ENCODE measurements around the gene PTPN4.
"Not testable (repeated sequence)": the region's sequence is repeated elsewhere in the genome, so short reads cannot be mapped to it uniquely, and the experiment has no call there.

DNA sequence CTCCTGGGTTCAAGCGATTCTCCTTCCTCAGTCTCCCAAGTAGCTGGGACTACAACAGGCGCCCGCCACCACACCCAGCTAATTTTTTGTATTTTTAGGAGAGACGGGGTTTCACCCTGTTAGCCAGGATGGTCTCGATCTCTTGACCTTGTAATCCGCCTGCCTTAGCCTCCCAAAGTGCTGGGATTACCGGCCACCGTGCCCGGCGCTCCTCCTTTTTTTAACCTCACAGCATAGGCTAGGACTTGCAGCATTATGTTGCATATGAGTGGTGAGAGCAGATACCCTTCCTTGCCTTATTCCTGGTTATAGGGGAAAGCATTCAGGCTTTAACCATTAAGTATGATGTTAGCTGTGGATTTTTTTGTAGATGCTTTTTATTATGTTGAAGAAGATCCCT is 42.3 kb downstream of the PTPN4 start:
- TF ChIP-seq, protein P1, sequence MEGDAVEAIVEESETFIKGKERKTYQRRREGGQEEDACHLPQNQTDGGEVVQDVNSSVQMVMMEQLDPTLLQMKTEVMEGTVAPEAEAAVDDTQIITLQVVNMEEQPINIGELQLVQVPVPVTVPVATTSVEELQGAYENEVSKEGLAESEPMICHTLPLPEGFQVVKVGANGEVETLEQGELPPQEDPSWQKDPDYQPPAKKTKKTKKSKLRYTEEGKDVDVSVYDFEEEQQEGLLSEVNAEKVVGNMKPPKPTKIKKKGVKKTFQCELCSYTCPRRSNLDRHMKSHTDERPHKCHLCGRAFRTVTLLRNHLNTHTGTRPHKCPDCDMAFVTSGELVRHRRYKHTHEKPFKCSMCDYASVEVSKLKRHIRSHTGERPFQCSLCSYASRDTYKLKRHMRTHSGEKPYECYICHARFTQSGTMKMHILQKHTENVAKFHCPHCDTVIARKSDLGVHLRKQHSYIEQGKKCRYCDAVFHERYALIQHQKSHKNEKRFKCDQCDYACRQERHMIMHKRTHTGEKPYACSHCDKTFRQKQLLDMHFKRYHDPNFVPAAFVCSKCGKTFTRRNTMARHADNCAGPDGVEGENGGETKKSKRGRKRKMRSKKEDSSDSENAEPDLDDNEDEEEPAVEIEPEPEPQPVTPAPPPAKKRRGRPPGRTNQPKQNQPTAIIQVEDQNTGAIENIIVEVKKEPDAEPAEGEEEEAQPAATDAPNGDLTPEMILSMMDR (IDR thresholded peaks at IDR 0.05), result not testable (repeated sequence)
- TF ChIP-seq EP300, POLR2A (IDR thresholded peaks at IDR 0.05): not testable (repeated sequence)

Data from tibial nerve (tissue), 4 donors.